ENCODE results near the gene CDC27. TPM values are rescaled to one million over a fixed set of nuclear protein-coding genes. Genes with fewer than 3 reads are reported as not detected.
"Not testable (repeated sequence)": the region's sequence is repeated elsewhere in the genome, so short reads cannot be mapped to it uniquely, and the experiment has no call there.

CDC27 gene
- total RNA-seq, 1 donor: 37.2 TPM

- DNase-seq (ENCODE audit: low read depth in 2 of 3, low spot score in 2 of 3): no peak
Observed at GRCh38 chr17:47076171-47076570, 112.9 kb downstream of the CDC27 start.

- not testable (repeated sequence) for DNase-seq (ENCODE audit: low read depth in 2 of 3, low spot score in 2 of 3)
Observed at GRCh38 chr17:47074361-47074760, 114.7 kb downstream of the CDC27 start.

GRCh38 chr17:47073629-47074028 is 115.5 kb downstream of the CDC27 start:
- not testable (repeated sequence) for DNase-seq (ENCODE audit: low read depth in 2 of 3, low spot score in 2 of 3)

GRCh38 chr17:47072886-47073285 is 116.2 kb downstream of the CDC27 start:
- DNase-seq (ENCODE audit: low read depth in 2 of 3, low spot score in 2 of 3): peak in 2 of 3 donors; percentile 54 to 79

- DNase-seq (ENCODE audit: low read depth in 2 of 3, low spot score in 2 of 3): not testable (repeated sequence)
Observed at GRCh38 chr17:47071171-47071570, 117.9 kb downstream of the CDC27 start.

- DNase-seq (ENCODE audit: low read depth in 2 of 3, low spot score in 2 of 3): not testable (repeated sequence)
Observed at GRCh38 chr17:47070266-47070665, 118.8 kb downstream of the CDC27 start.

Other genes starting within 250 kb of the CDC27 start
- gene RPRML, start 210.0 kb downstream of the CDC27 start, total RNA-seq: 0.27 TPM
- gene MYL4, start 20.1 kb upstream of the CDC27 start, total RNA-seq: 0.27 TPM
- gene ITGB3, start 64.5 kb upstream of the CDC27 start, total RNA-seq: 7.8 TPM
- 2.2 TPM for gene EFCAB13, start 134.7 kb upstream of the CDC27 start, total RNA-seq